Astrocyte (in vitro differentiated cells and primary cell): ENCODE results near the gene ARHGEF17. TPM values are rescaled to one million over a fixed set of nuclear protein-coding genes. Genes with fewer than 3 reads are reported as not detected.
A peak's percentile ranks its signal among the peaks of the same experiment; 100 is the strongest.
"Not testable (repeated sequence)": the region's sequence is repeated elsewhere in the genome, so short reads cannot be mapped to it uniquely, and the experiment has no call there.

Source experiments
- DNase-seq: peaks from one replicate; pipeline ENCODE4 v3.0.0-alpha.2; 2010; ENCODE audit warnings: low read depth
- FAIRE-seq: peaks from 2 replicates; lab custom pipeline; 2011; peaks lifted over from hg19 to GRCh38; lab: Jason Lieb, UNC
- H2AFZ ChIP-seq: 2 replicates; pipeline ENCODE4 v1.6.0; 2012; ENCODE audit warnings: low read depth, low read length, inconsistent platforms
- H3K27ac ChIP-seq: 2 replicates; pipeline ENCODE4 v1.5.1; 2011; ENCODE audit warnings: low read depth, low read length, inconsistent platforms
- H3K27me3 ChIP-seq: 2 replicates; pipeline ENCODE4 v1.6.0; 2011; ENCODE audit warnings: low read length, inconsistent platforms; ENCODE audit not compliant: insufficient read depth
- H3K36me3 ChIP-seq: 2 replicates; pipeline ENCODE4 v1.5.1; 2011; ENCODE audit warnings: low read length, inconsistent platforms; ENCODE audit not compliant: insufficient read depth
- H3K4me1 ChIP-seq: 2 replicates; pipeline ENCODE4 v1.5.1; 2011; ENCODE audit warnings: low read length, inconsistent platforms; ENCODE audit not compliant: insufficient read depth
- H3K4me2 ChIP-seq: 2 replicates; pipeline ENCODE4 v1.6.0; 2012; ENCODE audit warnings: low read length, inconsistent platforms
- H3K4me3 ChIP-seq: 2 replicates; pipeline ENCODE4 v1.5.1; 2011; ENCODE audit warnings: low read depth, mild to moderate bottlenecking, low read length, inconsistent platforms; ENCODE audit not compliant: insufficient read depth
- H3K79me2 ChIP-seq: 2 replicates; pipeline ENCODE4 v1.6.0; 2012; ENCODE audit warnings: mild to moderate bottlenecking, low read length, inconsistent platforms; ENCODE audit not compliant: insufficient read depth
- H3K9ac ChIP-seq: 2 replicates; pipeline ENCODE4 v1.6.0; 2012; ENCODE audit warnings: mild to moderate bottlenecking, low read length, inconsistent platforms
- H3K9me3 ChIP-seq: 2 replicates; pipeline ENCODE4 v1.5.1; 2012; ENCODE audit warnings: low read depth, mild to moderate bottlenecking, low read length, inconsistent platforms; ENCODE audit not compliant: insufficient read depth
- H4K20me1 ChIP-seq: 2 replicates; pipeline ENCODE4 v1.6.0; 2012; ENCODE audit warnings: low read length, inconsistent platforms; ENCODE audit not compliant: insufficient read depth
- H3K27ac Mint-ChIP-seq: one replicate; pipeline ENCODE4 v1.8.0; 2021; ENCODE audit warnings: mild to moderate bottlenecking, mixed read lengths; ENCODE audit not compliant: unreplicated experiment
- H3K27me3 Mint-ChIP-seq: one replicate; pipeline ENCODE4 v1.8.0; 2021; ENCODE audit warnings: low read depth, mixed read lengths; ENCODE audit not compliant: unreplicated experiment
- H3K36me3 Mint-ChIP-seq: one replicate; pipeline ENCODE4 v1.8.0; 2021; ENCODE audit warnings: low read depth, mixed read lengths; ENCODE audit not compliant: unreplicated experiment
- H3K4me1 Mint-ChIP-seq: one replicate; pipeline ENCODE4 v1.8.0; 2021; ENCODE audit warnings: low read depth, mixed read lengths; ENCODE audit not compliant: unreplicated experiment
- H3K4me3 Mint-ChIP-seq: one replicate; pipeline ENCODE4 v1.8.0; 2021; ENCODE audit warnings: mild to moderate bottlenecking, moderate library complexity, mixed read lengths; ENCODE audit not compliant: unreplicated experiment
- H3K9me3 Mint-ChIP-seq: one replicate; pipeline ENCODE4 v1.8.0; 2021; ENCODE audit warnings: mild to moderate bottlenecking, mixed read lengths; ENCODE audit not compliant: unreplicated experiment
- CTCF ChIP-seq: IDR thresholded peaks from 2 replicates; pipeline ENCODE4 v1.5.1; 2011; ENCODE audit warnings: low read depth, mild to moderate bottlenecking, inconsistent platforms, low read length, moderate library complexity; ENCODE audit not compliant: insufficient read depth
- EZH2 ChIP-seq: IDR thresholded peaks from 2 replicates; pipeline ENCODE4 v1.6.1; 2012; ENCODE audit warnings: mild to moderate bottlenecking, low read length, inconsistent platforms; ENCODE audit not compliant: insufficient read depth
- total RNA-seq: library from RNA; stranded (reverse); gene quantifications from 2 replicates; pipeline ENCODE4 v1.2.1, GENCODE V29; 2021

The ARHGEF17 gene
- total RNA-seq, 1 donor from 2014 or later = 66.4 TPM

GRCh38 chr11:73273222-73273895 lies 34.7 kb upstream of the ARHGEF17 start:
- Histone ChIP-seq H3K36me3 (no peaks in the 10 kb centered on the region), H3K9me3 (no peaks in the 10 kb centered on the region), H3K4me1 (no peaks in the 10 kb centered on the region), H4K20me1 (no peaks in the 10 kb centered on the region), H3K79me2 (no peaks in the 10 kb centered on the region), H3K9ac (no peak overlapping the region), H3K4me2 (no peak overlapping the region), H2AFZ (no peak overlapping the region), H3K4me3 (no peak overlapping the region), H3K27me3 (no peaks in the 10 kb centered on the region), H3K27ac (no peak overlapping the region)
- Mint-ChIP-seq H3K36me3 (no peaks in the 10 kb centered on the region), H3K27me3 (peaks cover 20% of the 10 kb centered on the region), H3K27ac (no peak overlapping the region), H3K4me3 (peak overlapping the region; percentile 12), H3K9me3 (no peaks in the 10 kb centered on the region), H3K4me1 (peaks cover 4% of the 10 kb centered on the region)
- FAIRE-seq (no peak), DNase-seq (no peak)
- TF ChIP-seq EZH2 = no peak
- TF ChIP-seq CTCF = no peak

DNA sequence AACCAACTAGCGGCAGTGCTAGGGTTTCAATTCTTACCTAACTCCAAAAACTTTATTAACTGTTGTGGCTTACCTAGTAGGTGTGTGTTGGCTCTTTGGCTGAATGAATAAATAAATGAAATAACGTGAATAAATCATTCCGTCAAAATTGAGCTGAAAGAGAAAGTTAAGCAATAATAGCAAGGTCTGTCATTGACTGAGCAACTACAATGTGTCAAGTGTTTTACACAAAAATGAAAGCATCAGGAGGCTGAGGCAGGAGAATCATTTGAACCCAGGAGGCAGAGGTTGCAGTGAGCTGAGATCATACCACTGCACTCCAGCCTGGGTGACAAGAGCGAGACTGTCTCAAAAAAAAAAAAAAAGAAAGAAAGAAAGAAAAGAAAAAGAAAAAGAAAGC lies 33.9 kb upstream of the ARHGEF17 start:
- H3K27ac Mint-ChIP-seq, H3K36me3 Mint-ChIP-seq: not testable (repeated sequence)

DNA sequence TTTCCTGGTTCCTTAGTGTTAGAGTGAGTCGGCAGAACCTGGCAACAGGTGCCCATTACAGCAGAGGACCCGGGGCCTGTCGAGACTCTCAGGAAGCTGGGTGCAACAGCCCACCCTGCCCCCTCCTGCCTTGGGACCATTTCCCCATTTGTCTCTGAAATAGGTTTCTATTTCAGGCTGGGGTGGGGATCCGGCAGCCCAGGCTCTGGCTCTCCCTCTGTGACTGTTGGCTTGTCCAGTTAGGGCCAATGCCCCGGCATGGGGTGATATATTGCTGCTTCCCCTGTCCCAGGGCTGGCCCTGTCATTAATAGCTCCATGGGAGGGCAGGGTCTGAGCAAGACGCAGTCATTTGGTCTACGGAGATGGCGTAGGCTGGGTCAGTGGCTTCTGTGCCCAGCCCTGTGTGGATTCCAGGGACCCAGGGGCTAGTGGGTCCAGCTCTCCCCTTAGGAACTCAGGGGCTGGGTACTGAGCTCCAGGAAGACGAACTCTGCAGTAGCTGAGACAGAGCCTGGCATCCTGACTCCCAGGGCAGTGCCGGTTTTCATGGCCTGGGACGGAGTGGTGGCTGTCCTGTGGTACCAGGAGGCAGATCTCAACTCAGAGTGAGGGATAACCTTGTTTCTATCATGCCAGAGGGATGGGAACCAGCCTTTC lies 33.2 kb upstream of the ARHGEF17 start:
- H3K27me3 Mint-ChIP-seq = peaks cover 15% of the 10 kb centered on the region
- no peaks in the 10 kb centered on the region for H3K27me3 ChIP-seq
- H3K4me1 ChIP-seq = no peaks in the 10 kb centered on the region
- no peaks in the 10 kb centered on the region for H3K9me3 ChIP-seq
- H3K4me1 Mint-ChIP-seq = peaks cover 2% of the 10 kb centered on the region
- H2AFZ ChIP-seq = no peak overlapping the region
- FAIRE-seq = no peak
- H3K36me3 Mint-ChIP-seq = no peaks in the 10 kb centered on the region
- H4K20me1 ChIP-seq = no peaks in the 10 kb centered on the region
- H3K27ac Mint-ChIP-seq = no peak overlapping the region
- no peak for TF ChIP-seq EZH2
- TF ChIP-seq CTCF = no peak
- DNase-seq = no peak
- H3K79me2 ChIP-seq = no peaks in the 10 kb centered on the region
- H3K36me3 ChIP-seq = no peaks in the 10 kb centered on the region
- no peaks in the 10 kb centered on the region for H3K9me3 Mint-ChIP-seq
- no peak overlapping the region for H3K27ac ChIP-seq
- H3K9ac ChIP-seq = no peak overlapping the region
- H3K4me3 ChIP-seq = no peak overlapping the region
- H3K4me3 Mint-ChIP-seq = no peak overlapping the region
- no peak overlapping the region for H3K4me2 ChIP-seq

More for the DNA sequence above, 33.9 kb upstream of the ARHGEF17 start:
- not testable (repeated sequence) for H3K9ac ChIP-seq, H2AFZ ChIP-seq, H3K4me1 Mint-ChIP-seq, H3K9me3 ChIP-seq, H3K4me1 ChIP-seq, H3K27me3 ChIP-seq, H3K27ac ChIP-seq, DNase-seq, H3K9me3 Mint-ChIP-seq, H3K79me2 ChIP-seq, H3K4me3 Mint-ChIP-seq, H3K4me3 ChIP-seq, H4K20me1 ChIP-seq, H3K4me2 ChIP-seq, H3K36me3 ChIP-seq, FAIRE-seq
- peaks cover 18% of the 10 kb centered on the region for H3K27me3 Mint-ChIP-seq
